HFF-Myc (cell line): Measurements from ENCODE around the gene MRGPRF.

ENCODE experiments used
- DNase-seq: peaks from one replicate; pipeline ENCODE4 v3.0.0-alpha.2; 2011; ENCODE audit warnings: low read depth; ENCODE audit errors: extremely low read depth
- H3K4me3 ChIP-seq: replicated peaks from 2 replicates; pipeline ENCODE4 v1.5.1; 2011; ENCODE audit warnings: low read depth, mild to moderate bottlenecking, control low read depth, low read length
- CTCF ChIP-seq: IDR thresholded peaks from 2 replicates; pipeline ENCODE4 v1.5.1; 2012; ENCODE audit warnings: mild to moderate bottlenecking, low read depth, low read length, control low read depth; ENCODE audit errors: missing control alignments

The MRGPRF gene

GRCh38 chr11:68997124-68997994 is 15.7 kb downstream of the MRGPRF start:
- DNase-seq: no peak
- TF ChIP-seq CTCF: no peak
- no peak overlapping the region for H3K4me3 ChIP-seq

GRCh38 chr11:68996376-68997123 is 16.5 kb downstream of the MRGPRF start:
- no peak for TF ChIP-seq CTCF
- no peak overlapping the region for H3K4me3 ChIP-seq
- DNase-seq: no peak

- TF ChIP-seq CTCF: no peak
- H3K4me3 ChIP-seq: no peak overlapping the region
- DNase-seq: no peak
Measured at GRCh38 chr11:68994894-68995285, 18.2 kb downstream of the MRGPRF start.

- no peak overlapping the region for H3K4me3 ChIP-seq
- no peak for DNase-seq
- TF ChIP-seq CTCF: no peak
Measured at GRCh38 chr11:68994161-68994893, 18.7 kb downstream of the MRGPRF start.

GRCh38 chr11:68993546-68993945 is 19.5 kb downstream of the MRGPRF start:
- no peak for TF ChIP-seq CTCF

GRCh38 chr11:68992743-68993255 is 20.2 kb downstream of the MRGPRF start:
- no peak for TF ChIP-seq CTCF
- no peak overlapping the region for H3K4me3 ChIP-seq
- DNase-seq: no peak

More at GRCh38 chr11:68993546-68993945, 19.5 kb downstream of the MRGPRF start:
- no peak for DNase-seq
- H3K4me3 ChIP-seq: no peak overlapping the region
